Measurements from ENCODE around the gene CASP3.

Gene CASP3

GRCh38 chr4:184689681-184690080, 40.4 kb upstream of the CASP3 start:
- no peaks in the 10 kb centered on the region for H3K9me3 Mint-ChIP-seq

GRCh38 chr4:184688447-184688846, 39.2 kb upstream of the CASP3 start:
- Mint-ChIP-seq H3K27ac (peak overlapping the region; percentile 83), H3K36me3 (ENCODE audit: low read depth) (peaks cover 38% of the 10 kb centered on the region), H3K4me3 (no peak overlapping the region), H3K9me3 (no peaks in the 10 kb centered on the region), H3K4me1 (peaks cover 7% of the 10 kb centered on the region), H3K27me3 (ENCODE audit: low read depth, poor library complexity) (peaks cover 3% of the 10 kb centered on the region)
- TF ChIP-seq CTCF (IDR thresholded peaks at IDR 0.05): no peak
- no peak for DNase-seq

More at GRCh38 chr4:184689681-184690080, 40.4 kb upstream of the CASP3 start:
- TF ChIP-seq CTCF (IDR thresholded peaks at IDR 0.05): no peak
- Mint-ChIP-seq H3K36me3 (ENCODE audit: low read depth) (peaks cover 48% of the 10 kb centered on the region), H3K27me3 (ENCODE audit: low read depth, poor library complexity) (no peaks in the 10 kb centered on the region), H3K4me3 (no peak overlapping the region), H3K27ac (no peak overlapping the region), H3K4me1 (peaks cover 7% of the 10 kb centered on the region)
- DNase-seq: no peak

GRCh38 chr4:184688005-184688404, 38.8 kb upstream of the CASP3 start:
- peaks cover 35% of the 10 kb centered on the region for H3K36me3 Mint-ChIP-seq (ENCODE audit: low read depth)
- peaks cover 3% of the 10 kb centered on the region for H3K27me3 Mint-ChIP-seq (ENCODE audit: low read depth, poor library complexity)
- no peak for TF ChIP-seq CTCF (IDR thresholded peaks at IDR 0.05)
- H3K4me3 Mint-ChIP-seq: no peak overlapping the region
- peaks cover 7% of the 10 kb centered on the region for H3K4me1 Mint-ChIP-seq
- DNase-seq: no peak
- H3K27ac Mint-ChIP-seq: no peak overlapping the region
- no peaks in the 10 kb centered on the region for H3K9me3 Mint-ChIP-seq

GRCh38 chr4:184684491-184685189, 35.4 kb upstream of the CASP3 start:
- H3K4me1 Mint-ChIP-seq: peaks cover 7% of the 10 kb centered on the region
- H3K9me3 Mint-ChIP-seq: peaks cover 8% of the 10 kb centered on the region
- H3K27me3 Mint-ChIP-seq (ENCODE audit: low read depth, poor library complexity): peaks cover 3% of the 10 kb centered on the region
- H3K4me3 Mint-ChIP-seq: no peak overlapping the region
- peaks cover 31% of the 10 kb centered on the region for H3K36me3 Mint-ChIP-seq (ENCODE audit: low read depth)
- TF ChIP-seq CTCF (IDR thresholded peaks at IDR 0.05): no peak
- H3K27ac Mint-ChIP-seq: no peak overlapping the region
- no peak for DNase-seq

- H3K27me3 Mint-ChIP-seq (ENCODE audit: low read depth, poor library complexity): peaks cover 3% of the 10 kb centered on the region
- H3K4me1 Mint-ChIP-seq: no peaks in the 10 kb centered on the region
- peaks cover 29% of the 10 kb centered on the region for H3K36me3 Mint-ChIP-seq (ENCODE audit: low read depth)
- no peak for TF ChIP-seq CTCF (IDR thresholded peaks at IDR 0.05)
- DNase-seq: no peak
- H3K4me3 Mint-ChIP-seq: no peak overlapping the region
- peaks cover 15% of the 10 kb centered on the region for H3K9me3 Mint-ChIP-seq
- no peak overlapping the region for H3K27ac Mint-ChIP-seq
Measured at GRCh38 chr4:184681916-184682315, 32.7 kb upstream of the CASP3 start.

GRCh38 chr4:184680698-184681097, 31.5 kb upstream of the CASP3 start:
- peaks cover 3% of the 10 kb centered on the region for H3K27me3 Mint-ChIP-seq (ENCODE audit: low read depth, poor library complexity)
- no peak for DNase-seq
- peaks cover 15% of the 10 kb centered on the region for H3K9me3 Mint-ChIP-seq
- H3K4me3 Mint-ChIP-seq: no peak overlapping the region
- peaks cover 29% of the 10 kb centered on the region for H3K36me3 Mint-ChIP-seq (ENCODE audit: low read depth)
- no peak overlapping the region for H3K27ac Mint-ChIP-seq
- H3K4me1 Mint-ChIP-seq: no peaks in the 10 kb centered on the region
- TF ChIP-seq CTCF (IDR thresholded peaks at IDR 0.05): no peak

Measured in nephron progenitor cell (in vitro differentiated cells).